K562 (cell line): ENCODE measurements around the gene CAPN6. TPM values are rescaled to one million over a fixed set of nuclear protein-coding genes. Genes with fewer than 3 reads are reported as not detected.

Experiments used
- CHD1 ChIP-seq: fragments of 200-600 bp; sonication (generic); IDR thresholded peaks from one replicate; pipeline ENCODE4 v1.6.1; 2012; ENCODE audit warnings: mild to moderate bottlenecking, moderate library complexity, low read length, inconsistent platforms
- ETV1 ChIP-seq: fragments of 450-650 bp; conservative IDR thresholded peaks from 2 replicates; pipeline ENCODE4 v1.6.1; 2016; ENCODE audit warnings: missing genetic modification characterization, control low read depth, low read depth, missing compliant biosample characterization
- ETV5 ChIP-seq: sonication (generic); formaldehyde crosslinking; IDR thresholded peaks from 2 replicates; pipeline ENCODE4 v1.4.0; 2020; ENCODE audit warnings: low read depth, mild to moderate bottlenecking, missing genetic modification reagents
- ETV6 ChIP-seq, 3 experiments: fragments of 150-350 bp in 1 of 3; sonication (generic) in 1 of 3; formaldehyde crosslinking in 1 of 3; IDR thresholded peaks; 2 replicates each; pipeline versions ENCODE4 v1.6.1 to v1.8.0; 2014 to 2022; ENCODE audit warnings: borderline replicate concordance in 2 of 3, low read depth in 2 of 3, antibody characterized with exemption in 1 of 3, low read length in 1 of 3, mild to moderate bottlenecking in 1 of 3, missing genetic modification reagents in 1 of 3
- HNRNPL ChIP-seq: fragments of 200-400 bp; formaldehyde crosslinking; IDR thresholded peaks from 2 replicates; pipeline ENCODE4 v1.6.1; 2017; ENCODE audit warnings: low read depth, mild to moderate bottlenecking, low read length
- MBD2 ChIP-seq: sonication (generic); IDR thresholded peaks from 2 replicates; pipeline ENCODE4 v1.6.1; 2016; ENCODE audit warnings: low read depth, borderline replicate concordance
- NCOR1 ChIP-seq: fragments of 450-650 bp; IDR thresholded peaks from 2 replicates; pipeline ENCODE4 v1.6.1; 2016; ENCODE audit warnings: mild to moderate bottlenecking, moderate library complexity
- NFE2 ChIP-seq: IDR thresholded peaks from 2 replicates; pipeline ENCODE4 v1.6.1; 2014; ENCODE audit warnings: antibody characterized with exemption, low read depth
- XRCC3 ChIP-seq: fragments of 450-650 bp; IDR thresholded peaks from 2 replicates; pipeline ENCODE4 v1.6.1; 2017; ENCODE audit warnings: mild to moderate bottlenecking, moderate library complexity
- ZFPM2 ChIP-seq: fragments of 250-450 bp; sonication (Bioruptor Pico); IDR thresholded peaks from 2 replicates; pipeline ENCODE4 v1.5.1; 2022; ENCODE audit warnings: mild to moderate bottlenecking
- ZNF316 ChIP-seq: fragments of 450-650 bp; IDR thresholded peaks from 2 replicates; pipeline ENCODE4 v1.6.1; 2016
- polyA plus RNA-seq, 8 experiments: library from polyadenylated mRNA; depleted of rRNA in 4 of 8; stranded (reverse) in 5 of 8; unstranded in 3 of 8; fragments of >200 nt; fragmentation: Nextera tagmentation in 2 of 8; fragmentation: Illumina TruSeq in 1 of 8; extraction: Ambion mirVana in 2 of 8; extraction: Trizol in 1 of 8; gene quantifications; 2 replicates each; pipeline versions ENCODE4 v1.2.1 to v1.2.3, GENCODE V29; 2011 to 2014; ENCODE audit warnings: inconsistent platforms in 1 of 8, missing spikeins in 1 of 8
- total RNA-seq, 7 experiments: library from RNA; depleted of rRNA in 6 of 7; stranded (reverse); fragments of >200 nt in 6 of 7; fragmentation: Illumina TruSeq in 2 of 7; extraction: Trizol in 2 of 7; gene quantifications; 2 replicates each; pipeline versions ENCODE4 v1.2.1 to v1.2.3, GENCODE V29; 2011 to 2021; ENCODE audit warnings: low replicate concordance in 1 of 7
- TF ChIP-seq, protein P1 (sequence below): fragments of 150-350 bp; IDR thresholded peaks from 2 replicates; pipeline ENCODE4 v1.6.1; 2014; ENCODE audit warnings: low read depth, mild to moderate bottlenecking, low read length, borderline replicate concordance
- TF ChIP-seq, protein P2 (sequence below): sonication (generic); formaldehyde crosslinking; IDR thresholded peaks from 2 replicates; pipeline ENCODE4 v1.8.1; 2023; ENCODE audit warnings: missing genetic modification reagents, mild to moderate bottlenecking, borderline replicate concordance
- TF ChIP-seq, protein P3 (sequence below): fragments of 250-450 bp; sonication (Bioruptor Pico); IDR thresholded peaks from 2 replicates; pipeline ENCODE4 v1.5.0; 2021
- TF ChIP-seq, protein P4 (sequence below), 2 experiments: fragments of 450-650 bp; IDR thresholded peaks; 2 replicates each; pipeline ENCODE4 v1.6.1; 2016

Gene CAPN6
- total and polyA plus RNA-seq, 9 of the 15 experiments (the other 6 are each of a cell fraction or from before 2014, with no cell fraction given) = 0.11 TPM; not detected in 8

DNA sequence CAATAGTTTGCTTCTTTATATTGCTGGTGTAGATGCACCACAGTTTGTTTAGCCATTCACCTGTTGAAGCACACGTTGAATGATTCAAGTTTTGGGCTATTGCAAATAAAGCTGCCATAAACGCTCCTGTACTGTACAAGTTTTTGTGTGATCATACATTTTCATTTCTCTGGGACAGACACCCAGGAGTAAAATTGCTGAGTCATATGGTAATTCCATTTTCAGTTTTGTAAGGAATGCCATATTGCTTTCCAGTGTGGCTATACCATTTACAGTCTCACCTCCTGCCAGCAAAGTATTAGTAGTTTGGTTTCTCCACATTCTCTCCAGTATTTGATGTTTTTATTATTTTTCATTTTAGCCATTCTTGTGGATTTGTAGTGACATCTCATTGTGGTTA is 32.0 kb upstream of the CAPN6 start (continued):
- TF ChIP-seq CHD1 (no peak), ZNF316 (peak; percentile 89), NFE2 (peak; percentile 57), HNRNPL (no peak), ZFPM2 (CRISPR knock-in tag) (no peak), ETV5 (CRISPR knock-in tag) (no peak), ETV6 (IDR thresholded peaks at IDR 0.05; ENCODE audit: borderline replicate concordance in 1 of 2, low read depth in 2 of 2, low read length in 1 of 2) (no peak), ETV6 (CRISPR knock-in tag; IDR thresholded peaks at IDR 0.05; ENCODE audit: borderline replicate concordance) (no peak), NCOR1 (no peak), MBD2 (no peak), ETV1 (tag) (no peak), XRCC3 (no peak)
- TF ChIP-seq, protein P1, sequence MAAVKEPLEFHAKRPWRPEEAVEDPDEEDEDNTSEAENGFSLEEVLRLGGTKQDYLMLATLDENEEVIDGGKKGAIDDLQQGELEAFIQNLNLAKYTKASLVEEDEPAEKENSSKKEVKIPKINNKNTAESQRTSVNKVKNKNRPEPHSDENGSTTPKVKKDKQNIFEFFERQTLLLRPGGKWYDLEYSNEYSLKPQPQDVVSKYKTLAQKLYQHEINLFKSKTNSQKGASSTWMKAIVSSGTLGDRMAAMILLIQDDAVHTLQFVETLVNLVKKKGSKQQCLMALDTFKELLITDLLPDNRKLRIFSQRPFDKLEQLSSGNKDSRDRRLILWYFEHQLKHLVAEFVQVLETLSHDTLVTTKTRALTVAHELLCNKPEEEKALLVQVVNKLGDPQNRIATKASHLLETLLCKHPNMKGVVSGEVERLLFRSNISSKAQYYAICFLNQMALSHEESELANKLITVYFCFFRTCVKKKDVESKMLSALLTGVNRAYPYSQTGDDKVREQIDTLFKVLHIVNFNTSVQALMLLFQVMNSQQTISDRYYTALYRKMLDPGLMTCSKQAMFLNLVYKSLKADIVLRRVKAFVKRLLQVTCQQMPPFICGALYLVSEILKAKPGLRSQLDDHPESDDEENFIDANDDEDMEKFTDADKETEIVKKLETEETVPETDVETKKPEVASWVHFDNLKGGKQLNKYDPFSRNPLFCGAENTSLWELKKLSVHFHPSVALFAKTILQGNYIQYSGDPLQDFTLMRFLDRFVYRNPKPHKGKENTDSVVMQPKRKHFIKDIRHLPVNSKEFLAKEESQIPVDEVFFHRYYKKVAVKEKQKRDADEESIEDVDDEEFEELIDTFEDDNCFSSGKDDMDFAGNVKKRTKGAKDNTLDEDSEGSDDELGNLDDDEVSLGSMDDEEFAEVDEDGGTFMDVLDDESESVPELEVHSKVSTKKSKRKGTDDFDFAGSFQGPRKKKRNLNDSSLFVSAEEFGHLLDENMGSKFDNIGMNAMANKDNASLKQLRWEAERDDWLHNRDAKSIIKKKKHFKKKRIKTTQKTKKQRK = no peak
- TF ChIP-seq, protein P2, sequence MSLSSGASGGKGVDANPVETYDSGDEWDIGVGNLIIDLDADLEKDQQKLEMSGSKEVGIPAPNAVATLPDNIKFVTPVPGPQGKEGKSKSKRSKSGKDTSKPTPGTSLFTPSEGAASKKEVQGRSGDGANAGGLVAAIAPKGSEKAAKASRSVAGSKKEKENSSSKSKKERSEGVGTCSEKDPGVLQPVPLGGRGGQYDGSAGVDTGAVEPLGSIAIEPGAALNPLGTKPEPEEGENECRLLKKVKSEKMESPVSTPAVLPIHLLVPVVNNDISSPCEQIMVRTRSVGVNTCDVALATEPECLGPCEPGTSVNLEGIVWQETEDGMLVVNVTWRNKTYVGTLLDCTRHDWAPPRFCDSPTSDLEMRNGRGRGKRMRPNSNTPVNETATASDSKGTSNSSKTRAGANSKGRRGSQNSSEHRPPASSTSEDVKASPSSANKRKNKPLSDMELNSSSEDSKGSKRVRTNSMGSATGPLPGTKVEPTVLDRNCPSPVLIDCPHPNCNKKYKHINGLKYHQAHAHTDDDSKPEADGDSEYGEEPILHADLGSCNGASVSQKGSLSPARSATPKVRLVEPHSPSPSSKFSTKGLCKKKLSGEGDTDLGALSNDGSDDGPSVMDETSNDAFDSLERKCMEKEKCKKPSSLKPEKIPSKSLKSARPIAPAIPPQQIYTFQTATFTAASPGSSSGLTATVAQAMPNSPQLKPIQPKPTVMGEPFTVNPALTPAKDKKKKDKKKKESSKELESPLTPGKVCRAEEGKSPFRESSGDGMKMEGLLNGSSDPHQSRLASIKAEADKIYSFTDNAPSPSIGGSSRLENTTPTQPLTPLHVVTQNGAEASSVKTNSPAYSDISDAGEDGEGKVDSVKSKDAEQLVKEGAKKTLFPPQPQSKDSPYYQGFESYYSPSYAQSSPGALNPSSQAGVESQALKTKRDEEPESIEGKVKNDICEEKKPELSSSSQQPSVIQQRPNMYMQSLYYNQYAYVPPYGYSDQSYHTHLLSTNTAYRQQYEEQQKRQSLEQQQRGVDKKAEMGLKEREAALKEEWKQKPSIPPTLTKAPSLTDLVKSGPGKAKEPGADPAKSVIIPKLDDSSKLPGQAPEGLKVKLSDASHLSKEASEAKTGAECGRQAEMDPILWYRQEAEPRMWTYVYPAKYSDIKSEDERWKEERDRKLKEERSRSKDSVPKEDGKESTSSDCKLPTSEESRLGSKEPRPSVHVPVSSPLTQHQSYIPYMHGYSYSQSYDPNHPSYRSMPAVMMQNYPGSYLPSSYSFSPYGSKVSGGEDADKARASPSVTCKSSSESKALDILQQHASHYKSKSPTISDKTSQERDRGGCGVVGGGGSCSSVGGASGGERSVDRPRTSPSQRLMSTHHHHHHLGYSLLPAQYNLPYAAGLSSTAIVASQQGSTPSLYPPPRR (CRISPR knock-in tag) = no peak
- TF ChIP-seq, protein P3, sequence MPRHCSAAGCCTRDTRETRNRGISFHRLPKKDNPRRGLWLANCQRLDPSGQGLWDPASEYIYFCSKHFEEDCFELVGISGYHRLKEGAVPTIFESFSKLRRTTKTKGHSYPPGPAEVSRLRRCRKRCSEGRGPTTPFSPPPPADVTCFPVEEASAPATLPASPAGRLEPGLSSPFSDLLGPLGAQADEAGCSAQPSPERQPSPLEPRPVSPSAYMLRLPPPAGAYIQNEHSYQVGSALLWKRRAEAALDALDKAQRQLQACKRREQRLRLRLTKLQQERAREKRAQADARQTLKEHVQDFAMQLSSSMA (CRISPR knock-in tag) = no peak
- TF ChIP-seq, protein P4, sequence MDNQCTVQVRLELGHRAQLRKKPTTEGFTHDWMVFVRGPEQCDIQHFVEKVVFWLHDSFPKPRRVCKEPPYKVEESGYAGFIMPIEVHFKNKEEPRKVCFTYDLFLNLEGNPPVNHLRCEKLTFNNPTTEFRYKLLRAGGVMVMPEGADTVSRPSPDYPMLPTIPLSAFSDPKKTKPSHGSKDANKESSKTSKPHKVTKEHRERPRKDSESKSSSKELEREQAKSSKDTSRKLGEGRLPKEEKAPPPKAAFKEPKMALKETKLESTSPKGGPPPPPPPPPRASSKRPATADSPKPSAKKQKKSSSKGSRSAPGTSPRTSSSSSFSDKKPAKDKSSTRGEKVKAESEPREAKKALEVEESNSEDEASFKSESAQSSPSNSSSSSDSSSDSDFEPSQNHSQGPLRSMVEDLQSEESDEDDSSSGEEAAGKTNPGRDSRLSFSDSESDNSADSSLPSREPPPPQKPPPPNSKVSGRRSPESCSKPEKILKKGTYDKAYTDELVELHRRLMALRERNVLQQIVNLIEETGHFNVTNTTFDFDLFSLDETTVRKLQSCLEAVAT (IDR thresholded peaks at IDR 0.05) = no peak
